Esophagus muscularis mucosa (tissue), 4 donors: Measurements from ENCODE around the gene PTPN3. TPM values are rescaled to one million over a fixed set of nuclear protein-coding genes. Genes with fewer than 3 reads are reported as not detected.

ENCODE experiments used
- DNase-seq: peaks from one replicate; pipeline ENCODE4 v3.0.0-alpha.2; 2017; ENCODE audit errors: extremely low spot score
- H3K27ac ChIP-seq, 4 donors: fragments of 200-600 bp; sonication (generic); replicated peaks in 1 of 4; 1 replicate in 3 of 4; 2 replicates in 1 of 4; pipeline ENCODE4 v1.5.1; 2016 to 2019; ENCODE audit warnings: mild to moderate bottlenecking in 1 of 4
- H3K27me3 ChIP-seq, 4 donors: fragments of 200-600 bp; sonication (generic); one replicate each; pipeline versions ENCODE4 v1.5.1 to v1.6.0; 2016 to 2019
- H3K36me3 ChIP-seq, 4 donors: fragments of 200-600 bp; sonication (generic); one replicate each; pipeline ENCODE4 v1.5.1; 2016 to 2019
- H3K4me1 ChIP-seq, 4 donors: fragments of 200-600 bp; sonication (generic); one replicate each; pipeline ENCODE4 v1.5.1; 2016 to 2019
- H3K4me3 ChIP-seq, 4 donors: fragments of 200-600 bp; sonication (generic); 1 replicate in 2 of 4; 2 replicates in 2 of 4; pipeline ENCODE4 v1.5.1; 2016 to 2019; ENCODE audit warnings: mild to moderate bottlenecking in 4 of 4, moderate library complexity in 1 of 4
- H3K9me3 ChIP-seq, 4 donors: fragments of 200-600 bp; sonication (generic); 1 replicate in 3 of 4; 2 replicates in 1 of 4; pipeline ENCODE4 v1.5.1; 2016 to 2019
- EP300 ChIP-seq: sonication (generic); formaldehyde crosslinking; IDR thresholded peaks from one replicate; pipeline ENCODE4 v1.6.1; 2017; ENCODE audit warnings: antibody characterized with exemption
- POLR2A ChIP-seq: fragments of 450-650 bp; IDR thresholded peaks from one replicate; pipeline ENCODE4 v1.6.1; 2017; ENCODE audit warnings: antibody characterized with exemption, moderate library complexity, mild to moderate bottlenecking, low read depth
- POLR2AphosphoS5 ChIP-seq, 2 donors: sonication (generic); formaldehyde crosslinking; IDR thresholded peaks; one replicate each; pipeline ENCODE4 v1.6.1; 2017; ENCODE audit warnings: antibody characterized with exemption in 2 of 2
- WGBS: methylation state at CpG from one replicate; pipeline ENCODE4 v1.1.5; 2018; 5-methylcytosine and 5-hydroxymethylcytosine counted together
- intact Hi-C: fragments of 100-400 bp; cut with DNase I; formaldehyde crosslinking; loops from one replicate; pipeline ENCODE4 v1.15.1; 2023
- small RNA-seq, 3 donors: library from RNA; depleted of rRNA; stranded (forward); fragments of <200 nt; gene quantifications; one replicate each; pipeline ENCODE3, GENCODE V24; 2016
- total RNA-seq, 4 donors: library from RNA; depleted of rRNA; stranded (reverse); fragments of >200 nt; gene quantifications; one replicate each; pipeline versions ENCODE4 v1.1.0 to v1.2.1, GENCODE V29; 2016
- TF ChIP-seq, protein P1 (sequence below), 3 experiments: fragments of 200-600 bp in 2 of 3; fragments of 450-650 bp in 1 of 3; sonication (generic) in 2 of 3; IDR thresholded peaks; one replicate each; pipeline ENCODE4 v1.5.1; 2017 to 2019; ENCODE audit warnings: antibody characterized with exemption in 3 of 3, mild to moderate bottlenecking in 2 of 3, moderate library complexity in 1 of 3

PTPN3 gene
- total RNA-seq, 4 donors from 2014 or later = 0.83 to 2.0 (median 1.3) TPM

- peaks cover 0 to 10% (median 7%) of the 10 kb centered on the region in 4 donors for H3K4me1 ChIP-seq
- no peak overlapping the region for H3K4me3 ChIP-seq
- DNase-seq = no peak
- H3K36me3 ChIP-seq = no peaks in the 10 kb centered on the region
- H3K27ac ChIP-seq = no peak overlapping the region
- H3K27me3 ChIP-seq = peaks cover 0 to 5% (median 0%) of the 10 kb centered on the region in 4 donors
- no peaks in the 10 kb centered on the region for H3K9me3 ChIP-seq
- 61% methylated on average over 5 of the region's 5 CpGs for WGBS
- TF ChIP-seq POLR2AphosphoS5 (IDR thresholded peaks at IDR 0.05) = no peak
- no peak for TF ChIP-seq EP300
- no peak for TF ChIP-seq POLR2A
- TF ChIP-seq, protein P1, sequence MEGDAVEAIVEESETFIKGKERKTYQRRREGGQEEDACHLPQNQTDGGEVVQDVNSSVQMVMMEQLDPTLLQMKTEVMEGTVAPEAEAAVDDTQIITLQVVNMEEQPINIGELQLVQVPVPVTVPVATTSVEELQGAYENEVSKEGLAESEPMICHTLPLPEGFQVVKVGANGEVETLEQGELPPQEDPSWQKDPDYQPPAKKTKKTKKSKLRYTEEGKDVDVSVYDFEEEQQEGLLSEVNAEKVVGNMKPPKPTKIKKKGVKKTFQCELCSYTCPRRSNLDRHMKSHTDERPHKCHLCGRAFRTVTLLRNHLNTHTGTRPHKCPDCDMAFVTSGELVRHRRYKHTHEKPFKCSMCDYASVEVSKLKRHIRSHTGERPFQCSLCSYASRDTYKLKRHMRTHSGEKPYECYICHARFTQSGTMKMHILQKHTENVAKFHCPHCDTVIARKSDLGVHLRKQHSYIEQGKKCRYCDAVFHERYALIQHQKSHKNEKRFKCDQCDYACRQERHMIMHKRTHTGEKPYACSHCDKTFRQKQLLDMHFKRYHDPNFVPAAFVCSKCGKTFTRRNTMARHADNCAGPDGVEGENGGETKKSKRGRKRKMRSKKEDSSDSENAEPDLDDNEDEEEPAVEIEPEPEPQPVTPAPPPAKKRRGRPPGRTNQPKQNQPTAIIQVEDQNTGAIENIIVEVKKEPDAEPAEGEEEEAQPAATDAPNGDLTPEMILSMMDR (IDR thresholded peaks at IDR 0.05) = no peak
- intact Hi-C loops = no loop called here
Measured at GRCh38 chr9:109331353-109331752, 166.8 kb downstream of the PTPN3 start.

- intact Hi-C loops = no loop called here
- TF ChIP-seq, protein P1 (IDR thresholded peaks at IDR 0.05) = no peak
- no peak for TF ChIP-seq EP300
- no peak for TF ChIP-seq POLR2AphosphoS5 (IDR thresholded peaks at IDR 0.05)
- no peak for TF ChIP-seq POLR2A
- 48% methylated on average over 10 of the region's 11 CpGs for WGBS
Measured at GRCh38 chr9:109329638-109330258, 168.4 kb downstream of the PTPN3 start.

DNA sequence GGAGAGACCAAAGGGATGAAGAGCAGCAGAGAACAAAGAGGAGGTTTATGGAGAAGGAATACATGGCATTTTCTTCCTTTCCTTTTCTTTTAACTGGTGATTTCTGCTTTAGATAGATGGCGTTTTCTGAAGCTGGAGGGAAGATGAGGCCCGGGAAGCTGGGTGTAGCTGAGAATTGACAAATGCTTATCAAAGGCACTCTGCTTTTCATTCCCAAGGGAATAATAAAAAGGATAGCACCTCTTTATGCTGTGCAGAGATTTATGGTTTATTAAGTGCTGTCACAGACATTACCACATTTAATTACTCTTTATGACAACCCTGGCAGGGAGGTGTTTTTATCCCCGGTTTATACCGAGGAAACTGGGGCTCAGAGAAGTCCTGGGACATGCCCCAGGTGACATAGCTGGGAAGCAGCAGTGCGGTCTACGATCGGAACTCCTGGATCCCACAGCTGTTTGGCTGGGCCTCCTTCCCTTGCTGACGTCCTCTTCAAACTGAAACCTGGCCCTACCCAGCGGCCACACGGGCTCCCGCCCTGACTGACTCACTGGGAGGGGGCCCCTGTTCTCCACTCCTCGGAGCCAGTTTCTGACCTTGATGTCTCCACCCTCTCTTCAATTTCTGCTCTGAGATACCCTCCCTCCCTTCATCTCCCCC, 169.0 kb downstream of the PTPN3 start:
- H3K36me3 ChIP-seq = no peaks in the 10 kb centered on the region
- peaks cover 0 to 10% (median 7%) of the 10 kb centered on the region in 4 donors for H3K4me1 ChIP-seq
- H3K27ac ChIP-seq = no peak overlapping the region
- intact Hi-C loops = no loop called here
- peak overlapping the region; percentile 5 to 30 (median 16) for H3K4me3 ChIP-seq
- TF ChIP-seq, protein P1 (IDR thresholded peaks at IDR 0.05) = no peak
- no peak for TF ChIP-seq POLR2AphosphoS5 (IDR thresholded peaks at IDR 0.05)
- TF ChIP-seq POLR2A = no peak
- TF ChIP-seq EP300 = no peak
- H3K27me3 ChIP-seq = peaks cover 0 to 10% (median 0%) of the 10 kb centered on the region in 4 donors
- 47% methylated on average over 12 of the region's 12 CpGs for WGBS
- DNase-seq = no peak
- no peaks in the 10 kb centered on the region for H3K9me3 ChIP-seq

More at GRCh38 chr9:109329638-109330258, 168.4 kb downstream of the PTPN3 start:
- no peaks in the 10 kb centered on the region for H3K36me3 ChIP-seq
- H3K27ac ChIP-seq = peak overlapping the region in 1 of 4 donors; percentile 11
- peaks cover 0 to 10% (median 0%) of the 10 kb centered on the region in 4 donors for H3K27me3 ChIP-seq
- H3K4me1 ChIP-seq = peaks cover 0 to 10% (median 7%) of the 10 kb centered on the region in 4 donors
- H3K4me3 ChIP-seq = peak overlapping the region in 3 of 4 donors; percentile 5 to 17 (median 16)
- no peak for DNase-seq
- no peaks in the 10 kb centered on the region for H3K9me3 ChIP-seq

Small RNAs within 50 kb of the gene (small RNA-seq; reads per million reads assigned to genes)
- gene MIR3927 = 0 reads per million in 3 donors

Other genes starting within 250 kb of the PTPN3 start
- 1 to 10 TPM in 3 of 4 donors, under 1 TPM in 1; 0.42 to 2.3 (median 1.5) TPM for gene EPB41L4B, start 177.2 kb downstream of the PTPN3 start, total RNA-seq